Measurements from ENCODE around the gene PTPRH. TPM values are rescaled to one million over a fixed set of nuclear protein-coding genes. Genes with fewer than 3 reads are reported as not detected.
"Not testable (repeated sequence)": the region's sequence is repeated elsewhere in the genome, so short reads cannot be mapped to it uniquely, and the experiment has no call there.

Gene PTPRH
- total and polyA plus RNA-seq, 8 donors, result 5.3 to 83.9 (median 39.7) TPM

GRCh38 chr19:55172741-55173140 is 36.6 kb downstream of the PTPRH start:
- H3K36me3 ChIP-seq, result no peaks in the 10 kb centered on the region
- H3K4me1 ChIP-seq, result peaks cover 6 to 20% (median 12%) of the 10 kb centered on the region in 4 donors
- H3K9me3 ChIP-seq, result no peaks in the 10 kb centered on the region
- no peak overlapping the region for H3K4me3 ChIP-seq
- peaks cover 38 to 100% (median 87%) of the 10 kb centered on the region in 3 donors for H3K27me3 ChIP-seq
- DNase-seq, result no peak
- TF ChIP-seq EP300 (IDR thresholded peaks at IDR 0.05) (no peak), CTCF (IDR thresholded peaks at IDR 0.05) (no peak), POLR2A (IDR thresholded peaks at IDR 0.05) (no peak), POLR2AphosphoS5 (IDR thresholded peaks at IDR 0.05) (no peak)
- intact Hi-C loops (cut with DNase I; ENCODE audit: low total_unique reads), result no loop called here
- 13 to 19% (median 17%) methylated on average over 12 of the region's 12 CpGs for WGBS, 5 donors
- no peak overlapping the region for H3K27ac ChIP-seq

- peaks cover 41 to 100% (median 87%) of the 10 kb centered on the region in 3 donors for H3K27me3 ChIP-seq
- H3K4me1 ChIP-seq, result peaks cover 6 to 21% (median 15%) of the 10 kb centered on the region in 4 donors
- H3K9me3 ChIP-seq; H3K27ac ChIP-seq; H3K36me3 ChIP-seq; H3K4me3 ChIP-seq; DNase-seq; intact Hi-C loops (cut with DNase I; ENCODE audit: low total_unique reads): not testable (repeated sequence)
- WGBS, 5 donors, result 46 to 65% (median 52%) methylated on average over 9 of the region's 9 CpGs
Observed at GRCh38 chr19:55172318-55172717, 37.0 kb downstream of the PTPRH start.

GRCh38 chr19:55171440-55171839 is 37.9 kb downstream of the PTPRH start:
- intact Hi-C loops (cut with DNase I; ENCODE audit: low total_unique reads), result no loop called here
- 72 to 81% (median 77%) methylated on average over 5 of the region's 5 CpGs for WGBS, 5 donors

GRCh38 chr19:55169136-55169535 is 40.2 kb downstream of the PTPRH start:
- WGBS, 5 donors, result 57 to 75% (median 67%) methylated on average over 4 of the region's 4 CpGs
- intact Hi-C loops (cut with DNase I; ENCODE audit: low total_unique reads), result no loop called here
- no peaks in the 10 kb centered on the region for H3K9me3 ChIP-seq
- H3K36me3 ChIP-seq, result no peaks in the 10 kb centered on the region
- H3K27ac ChIP-seq, result no peak overlapping the region
- no peak for TF ChIP-seq EP300 (IDR thresholded peaks at IDR 0.05)
- no peak for TF ChIP-seq POLR2A (IDR thresholded peaks at IDR 0.05)
- TF ChIP-seq CTCF (IDR thresholded peaks at IDR 0.05), result no peak
- no peak for TF ChIP-seq POLR2AphosphoS5 (IDR thresholded peaks at IDR 0.05)
- peaks cover 6 to 33% (median 28%) of the 10 kb centered on the region in 4 donors for H3K4me1 ChIP-seq
- peaks cover 23 to 100% (median 79%) of the 10 kb centered on the region in 3 donors for H3K27me3 ChIP-seq
- no peak for DNase-seq
- no peak overlapping the region for H3K4me3 ChIP-seq

More at GRCh38 chr19:55171440-55171839, 37.9 kb downstream of the PTPRH start:
- no peak for TF ChIP-seq POLR2A (IDR thresholded peaks at IDR 0.05)
- no peak for TF ChIP-seq CTCF (IDR thresholded peaks at IDR 0.05)
- no peak for TF ChIP-seq POLR2AphosphoS5 (IDR thresholded peaks at IDR 0.05)
- TF ChIP-seq EP300 (IDR thresholded peaks at IDR 0.05), result no peak
- no peak overlapping the region for H3K4me3 ChIP-seq
- H3K27ac ChIP-seq, result no peak overlapping the region
- H3K4me1 ChIP-seq, result peaks cover 6 to 30% (median 22%) of the 10 kb centered on the region in 4 donors
- no peaks in the 10 kb centered on the region for H3K36me3 ChIP-seq
- peaks cover 41 to 100% (median 88%) of the 10 kb centered on the region in 3 donors for H3K27me3 ChIP-seq
- DNase-seq, result no peak
- no peaks in the 10 kb centered on the region for H3K9me3 ChIP-seq

- Histone ChIP-seq H3K9me3 (no peaks in the 10 kb centered on the region), H3K36me3 (no peaks in the 10 kb centered on the region), H3K27ac (no peak within 1 kb of the TSS), H3K27me3 (peaks cover 23 to 100% (median 71%) of the 10 kb centered on the region in 3 donors), H3K4me1 (peaks cover 0 to 18% (median 17%) of the 10 kb centered on the region in 4 donors), H3K4me3 (peak within 1 kb of the TSS; percentile 33 to 62 (median 48))
- no peak for TF ChIP-seq CTCF (IDR thresholded peaks at IDR 0.05)
- peak in 1 of 3 donors; percentile 63 for TF ChIP-seq POLR2AphosphoS5 (IDR thresholded peaks at IDR 0.05)
- intact Hi-C loops (cut with DNase I; ENCODE audit: low total_unique reads), result no loop called here
- 1 to 4% (median 2%) methylated on average over 33 of the region's 33 CpGs for WGBS, 5 donors
- peak; percentile 95 to 98 for DNase-seq
Observed at GRCh38 chr19:55166530-55167268, 42.6 kb downstream of the PTPRH start, which contains the start of gene DNAAF3. Gene DNAAF3 (minus strand): TSS chr19:55166613. CDS start chr19:55166413, 200 bp downstream.

Data from stomach (tissue), 9 donors.